SH-SY5Y (cell line): ENCODE measurements around the gene CDADC1.

ENCODE experiments used
- GATA2 ChIP-seq: IDR thresholded peaks from 2 replicates; pipeline ENCODE4 v1.6.1; 2011; ENCODE audit warnings: mild to moderate bottlenecking, low read depth, low read length
- GATA3 ChIP-seq: IDR thresholded peaks from 2 replicates; pipeline ENCODE4 v1.6.1; 2011; ENCODE audit warnings: low read depth, mild to moderate bottlenecking, low read length, moderate library complexity

GRCh38 chr13:49322702-49323101 is 75.0 kb downstream of the CDADC1 start:
- TF ChIP-seq GATA3 (no peak), GATA2 (no peak)
